Measurements from ENCODE around the gene FAM169A. TPM values are rescaled to one million over a fixed set of nuclear protein-coding genes. Genes with fewer than 3 reads are reported as not detected.

Gene FAM169A
- total and polyA plus RNA-seq, 2 of the 4 experiments (the other 2 are of a cell fraction), result under 0.01 TPM; not detected in 1

DNA sequence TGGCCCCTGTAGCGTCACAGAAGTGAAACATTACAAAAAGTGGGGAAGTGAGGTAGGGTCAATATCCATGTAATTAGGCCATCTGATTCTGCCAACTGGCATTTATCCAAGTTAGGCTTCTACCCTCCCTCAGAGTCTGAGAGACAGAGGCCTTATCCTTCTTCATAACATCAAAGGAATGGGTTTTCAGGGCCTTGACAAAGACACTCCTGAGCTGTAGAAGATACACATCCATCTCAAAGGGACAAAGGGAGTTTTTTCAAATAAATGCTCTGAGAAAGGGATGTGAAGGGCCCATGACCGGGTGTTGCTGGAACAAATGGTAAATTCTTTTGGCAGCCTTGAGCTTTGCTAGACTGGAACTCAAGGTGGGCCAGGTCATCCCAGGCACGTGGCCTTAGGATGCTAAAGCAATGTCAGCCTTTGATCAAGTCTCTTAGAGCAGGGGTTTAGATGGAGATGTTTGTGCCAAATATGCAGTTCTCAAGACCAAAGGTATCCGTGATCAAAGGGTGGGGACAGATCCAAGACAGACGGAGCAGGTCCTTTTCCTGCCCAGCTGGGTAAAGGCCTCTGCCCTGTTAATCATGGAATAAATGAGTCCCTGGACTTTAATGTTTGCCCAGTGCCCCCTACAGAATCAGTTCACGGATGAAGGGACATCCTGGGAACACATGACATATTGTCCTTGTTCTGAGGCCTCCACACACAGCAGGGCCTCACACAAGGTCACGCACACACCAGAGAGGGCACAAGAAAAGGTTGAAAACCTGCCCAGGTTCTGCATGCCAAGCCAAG lies 10.0 kb upstream of the FAM169A start:
- H3K79me1 ChIP-seq (ENCODE audit: low read depth in 1 of 2, low read length in 2 of 2), result no peaks in the 10 kb centered on the region
- POLR2A ChIA-PET (ENCODE audit: unreplicated experiment), result no interaction called here
- ATAC-seq (ENCODE audit: low read depth), result no peak

More for the DNA sequence above, 10.0 kb upstream of the FAM169A start:
- H2BK20ac ChIP-seq (ENCODE audit: low read depth, low read length), result no peak overlapping the region
- no peak overlapping the region for H2BK120ac ChIP-seq (ENCODE audit: low read depth, low read length)
- CTCF ChIA-PET, result interaction anchor here (0.6 kb wide), 1 partner anchor 540 kb away, joined by 3 read pairs; no protein-coding TSS in a partner anchor
- H3K27me3 ChIP-seq (ENCODE audit: control insufficient read depth, insufficient read depth, low read length), result 0 out of 2 replicates have a peak, but pooled peaks cover 2% of the 10 kb centered on the region
- no peak overlapping the region for H2AFZ ChIP-seq (replicated peaks; ENCODE audit: low read length, poor library complexity)
- TF ChIP-seq FOS (IDR thresholded peaks at IDR 0.05; ENCODE audit: low read depth, low read length), result no peak
- TF ChIP-seq CEBPB (IDR thresholded peaks at IDR 0.05; ENCODE audit: low read depth, low read length), result no peak
- no peak for TF ChIP-seq NFE2L2 (IDR thresholded peaks at IDR 0.05; ENCODE audit: low read depth, low read length)
- TF ChIP-seq, protein P1, sequence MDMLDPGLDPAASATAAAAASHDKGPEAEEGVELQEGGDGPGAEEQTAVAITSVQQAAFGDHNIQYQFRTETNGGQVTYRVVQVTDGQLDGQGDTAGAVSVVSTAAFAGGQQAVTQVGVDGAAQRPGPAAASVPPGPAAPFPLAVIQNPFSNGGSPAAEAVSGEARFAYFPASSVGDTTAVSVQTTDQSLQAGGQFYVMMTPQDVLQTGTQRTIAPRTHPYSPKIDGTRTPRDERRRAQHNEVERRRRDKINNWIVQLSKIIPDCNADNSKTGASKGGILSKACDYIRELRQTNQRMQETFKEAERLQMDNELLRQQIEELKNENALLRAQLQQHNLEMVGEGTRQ (IDR thresholded peaks at IDR 0.05; ENCODE audit: low read depth, low read length), result no peak
- TF ChIP-seq, protein P2, sequence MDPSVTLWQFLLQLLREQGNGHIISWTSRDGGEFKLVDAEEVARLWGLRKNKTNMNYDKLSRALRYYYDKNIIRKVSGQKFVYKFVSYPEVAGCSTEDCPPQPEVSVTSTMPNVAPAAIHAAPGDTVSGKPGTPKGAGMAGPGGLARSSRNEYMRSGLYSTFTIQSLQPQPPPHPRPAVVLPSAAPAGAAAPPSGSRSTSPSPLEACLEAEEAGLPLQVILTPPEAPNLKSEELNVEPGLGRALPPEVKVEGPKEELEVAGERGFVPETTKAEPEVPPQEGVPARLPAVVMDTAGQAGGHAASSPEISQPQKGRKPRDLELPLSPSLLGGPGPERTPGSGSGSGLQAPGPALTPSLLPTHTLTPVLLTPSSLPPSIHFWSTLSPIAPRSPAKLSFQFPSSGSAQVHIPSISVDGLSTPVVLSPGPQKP (IDR thresholded peaks at IDR 0.05; ENCODE audit: borderline replicate concordance, low read depth, low read length), result no peak
- TF ChIP-seq CHD1 (IDR thresholded peaks at IDR 0.05; ENCODE audit: low read depth, low read length), result no peak
- TF ChIP-seq, protein P3, sequence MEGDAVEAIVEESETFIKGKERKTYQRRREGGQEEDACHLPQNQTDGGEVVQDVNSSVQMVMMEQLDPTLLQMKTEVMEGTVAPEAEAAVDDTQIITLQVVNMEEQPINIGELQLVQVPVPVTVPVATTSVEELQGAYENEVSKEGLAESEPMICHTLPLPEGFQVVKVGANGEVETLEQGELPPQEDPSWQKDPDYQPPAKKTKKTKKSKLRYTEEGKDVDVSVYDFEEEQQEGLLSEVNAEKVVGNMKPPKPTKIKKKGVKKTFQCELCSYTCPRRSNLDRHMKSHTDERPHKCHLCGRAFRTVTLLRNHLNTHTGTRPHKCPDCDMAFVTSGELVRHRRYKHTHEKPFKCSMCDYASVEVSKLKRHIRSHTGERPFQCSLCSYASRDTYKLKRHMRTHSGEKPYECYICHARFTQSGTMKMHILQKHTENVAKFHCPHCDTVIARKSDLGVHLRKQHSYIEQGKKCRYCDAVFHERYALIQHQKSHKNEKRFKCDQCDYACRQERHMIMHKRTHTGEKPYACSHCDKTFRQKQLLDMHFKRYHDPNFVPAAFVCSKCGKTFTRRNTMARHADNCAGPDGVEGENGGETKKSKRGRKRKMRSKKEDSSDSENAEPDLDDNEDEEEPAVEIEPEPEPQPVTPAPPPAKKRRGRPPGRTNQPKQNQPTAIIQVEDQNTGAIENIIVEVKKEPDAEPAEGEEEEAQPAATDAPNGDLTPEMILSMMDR (conservative IDR thresholded peaks at IDR 0.05; ENCODE audit: low read depth, low read length), result no peak
- no peak for TF ChIP-seq BHLHE40 (IDR thresholded peaks at IDR 0.05; ENCODE audit: low read depth, low read length)
- TF ChIP-seq RFX5 (IDR thresholded peaks at IDR 0.05; ENCODE audit: low read depth, low read length), result no peak
- TF ChIP-seq MXI1 (IDR thresholded peaks at IDR 0.05; ENCODE audit: borderline replicate concordance, low read depth, low read length), result no peak
- TF ChIP-seq MAZ (IDR thresholded peaks at IDR 0.05; ENCODE audit: borderline replicate concordance, low read depth, low read length), result no peak
- no peak for TF ChIP-seq RAD21 (IDR thresholded peaks at IDR 0.05; ENCODE audit: low read length)
- H4K91ac ChIP-seq (ENCODE audit: insufficient read depth, low read depth, low read length), result no peak overlapping the region
- no peaks in the 10 kb centered on the region for H4K20me1 ChIP-seq (ENCODE audit: insufficient read depth, low read length)
- WGBS, 2 experiments (ENCODE audit: extremely low coverage in 2 of 2, insufficient read length in 1 of 2), result 62% methylated on average over 4 of the region's 7 CpGs; no CpG with 5 or more reads in 1 of the 2 experiments
- in situ Hi-C loops (cut with MboI; ENCODE audit: low sequenced_read_pairs), result no loop called here
- H3K56ac ChIP-seq (ENCODE audit: extremely low read depth, insufficient read depth, low read length), result no peak overlapping the region
- no peaks in the 10 kb centered on the region for H3K9me3 ChIP-seq (ENCODE audit: control insufficient read depth, insufficient read depth, low read length)
- no peak overlapping the region for H4K5ac ChIP-seq (ENCODE audit: low read depth, low read length)
- DNase-seq, result no peak
- no peak overlapping the region for H2BK5ac ChIP-seq (ENCODE audit: low read depth, low read length, poor library complexity, severe bottlenecking)
- no peak overlapping the region for H3K14ac ChIP-seq (replicated peaks; ENCODE audit: low read depth, low read length)
- no peaks in the 10 kb centered on the region for H3K9me1 ChIP-seq (ENCODE audit: insufficient read depth, low read length)
- H3K4me1 ChIP-seq (ENCODE audit: control insufficient read depth, insufficient read depth, low read length), result no peaks in the 10 kb centered on the region
- no peak overlapping the region for H2BK15ac ChIP-seq (ENCODE audit: low read depth, low read length)
- H3K4ac ChIP-seq (ENCODE audit: low read depth, low read length), result no peak overlapping the region
- H3K9ac ChIP-seq (ENCODE audit: low read depth, low read length), result no peak overlapping the region
- BruUV-seq (replicated peaks), result no TSS peak
- no peak overlapping the region for H3K4me2 ChIP-seq (ENCODE audit: low read depth, low read length)
- dilution Hi-C loops (cut with HindIII; ENCODE audit: low sequenced_read_pairs, unreplicated experiment), result no loop called here
- intact Hi-C loops (cut with micrococcal nuclease), result no loop called here
- no peak overlapping the region for H4K8ac ChIP-seq (ENCODE audit: low read depth in 2 of 2, low read length in 2 of 2)
- no peak overlapping the region for H3K23ac ChIP-seq (ENCODE audit: low read depth, low read length)
- H2AK5ac ChIP-seq (ENCODE audit: low read depth, low read length), result no peak overlapping the region
- H3K36me3 ChIP-seq (ENCODE audit: control insufficient read depth, insufficient read depth, low read length), result no peaks in the 10 kb centered on the region
- H2AK9ac ChIP-seq (replicated peaks; ENCODE audit: low read depth, low read length, poor library complexity), result no peak overlapping the region
- H3K4me3 ChIP-seq (ENCODE audit: insufficient read depth, low read depth, low read length), result no peak overlapping the region
- H3K18ac ChIP-seq (ENCODE audit: low read depth, low read length), result no peak overlapping the region
- no peak overlapping the region for H3K27ac ChIP-seq (ENCODE audit: insufficient read depth, low read length)
